HepG2 (cell line): ENCODE results near the gene MTRFR. TPM values are rescaled to one million over a fixed set of nuclear protein-coding genes. Genes with fewer than 3 reads are reported as not detected.

Source experiments
- ATRX ChIP-seq: sonication (generic); formaldehyde crosslinking; IDR thresholded peaks from 2 replicates; pipeline ENCODE4 v1.4.0; 2020; ENCODE audit warnings: missing genetic modification reagents, borderline replicate concordance
- HNF4G ChIP-seq, 2 experiments: sonication (generic) in 1 of 2; formaldehyde crosslinking in 1 of 2; IDR thresholded peaks; 2 replicates each; pipeline versions ENCODE4 v1.4.0 to v1.6.1; 2011 to 2020; ENCODE audit warnings: borderline replicate concordance in 2 of 2, low read depth in 2 of 2, mild to moderate bottlenecking in 2 of 2, low read length in 1 of 2, missing genetic modification reagents in 1 of 2, moderate library complexity in 1 of 2
- JDP2 ChIP-seq: sonication (generic); formaldehyde crosslinking; IDR thresholded peaks from 2 replicates; pipeline ENCODE4 v1.8.1; 2022; ENCODE audit warnings: missing genetic modification reagents, borderline replicate concordance
- KMT2B ChIP-seq: IDR thresholded peaks from 2 replicates; pipeline ENCODE4 v1.6.1; 2016; ENCODE audit warnings: missing genetic modification reagents, missing compliant biosample characterization
- TFAP4 ChIP-seq: sonication (generic); IDR thresholded peaks from 2 replicates; pipeline ENCODE4 v1.6.1; 2016; ENCODE audit warnings: low read depth, borderline replicate concordance
- THAP11 ChIP-seq: IDR thresholded peaks from 2 replicates; pipeline ENCODE4 v1.6.1; 2016; ENCODE audit warnings: missing biosample characterization, missing genetic modification reagents
- ZEB1 ChIP-seq: IDR thresholded peaks from 2 replicates; pipeline ENCODE4 v1.6.1; 2012; ENCODE audit warnings: mild to moderate bottlenecking, low read depth, inconsistent platforms; ENCODE audit not compliant: insufficient replicate concordance
- ZNF180 ChIP-seq: sonication (generic); formaldehyde crosslinking; IDR thresholded peaks from 2 replicates; pipeline ENCODE4 v1.4.0; 2020; ENCODE audit warnings: low read depth, missing genetic modification reagents, borderline replicate concordance
- ZNF3 ChIP-seq: IDR thresholded peaks from 2 replicates; pipeline ENCODE4 v1.7.0; 2017; ENCODE audit warnings: inconsistent platforms
- ZNF318 ChIP-seq: sonication (generic); formaldehyde crosslinking; IDR thresholded peaks from 2 replicates; pipeline ENCODE4 v1.4.0; 2020; ENCODE audit warnings: mild to moderate bottlenecking, missing genetic modification reagents
- ZNF704 ChIP-seq: sonication (generic); formaldehyde crosslinking; IDR thresholded peaks from 2 replicates; pipeline ENCODE4 v1.8.1; 2023; ENCODE audit warnings: mild to moderate bottlenecking, inconsistent platforms, moderate library complexity, missing genetic modification reagents, borderline replicate concordance
- polyA plus RNA-seq, 8 experiments: library from polyadenylated mRNA; depleted of rRNA in 3 of 8; stranded (reverse) in 7 of 8; unstranded in 1 of 8; fragments of >200 nt; fragmentation: Illumina TruSeq in 4 of 8; extraction: Trizol in 4 of 8; gene quantifications; 2 replicates each; pipeline versions ENCODE4 v1.2.1 to v1.2.3, GENCODE V29; 2011 to 2016; ENCODE audit warnings: low read depth in 4 of 8, missing spikeins in 1 of 8, mixed read lengths in 1 of 8; ENCODE audit not compliant: insufficient read depth in 1 of 8
- total RNA-seq, 5 experiments: library from RNA; depleted of rRNA; stranded (reverse); fragments of >200 nt; fragmentation: Illumina TruSeq; extraction: Trizol; gene quantifications; 2 replicates each; pipeline ENCODE4 v1.2.3, GENCODE V29; 2016; ENCODE audit warnings: low read depth in 1 of 5
- TF ChIP-seq, protein P1 (sequence below), 2 experiments: sonication (generic) in 1 of 2; formaldehyde crosslinking in 1 of 2; IDR thresholded peaks; 2 replicates each; pipeline versions ENCODE4 v1.4.0 to v1.6.1; 2016 to 2020; ENCODE audit warnings: borderline replicate concordance in 1 of 2, low read depth in 1 of 2, mild to moderate bottlenecking in 1 of 2, missing genetic modification reagents in 1 of 2

Gene MTRFR
- total and polyA plus RNA-seq, 2 of the 13 experiments (the other 11 are each of a cell fraction or from before 2014, with no cell fraction given), result 7.1 to 9.9 TPM

DNA sequence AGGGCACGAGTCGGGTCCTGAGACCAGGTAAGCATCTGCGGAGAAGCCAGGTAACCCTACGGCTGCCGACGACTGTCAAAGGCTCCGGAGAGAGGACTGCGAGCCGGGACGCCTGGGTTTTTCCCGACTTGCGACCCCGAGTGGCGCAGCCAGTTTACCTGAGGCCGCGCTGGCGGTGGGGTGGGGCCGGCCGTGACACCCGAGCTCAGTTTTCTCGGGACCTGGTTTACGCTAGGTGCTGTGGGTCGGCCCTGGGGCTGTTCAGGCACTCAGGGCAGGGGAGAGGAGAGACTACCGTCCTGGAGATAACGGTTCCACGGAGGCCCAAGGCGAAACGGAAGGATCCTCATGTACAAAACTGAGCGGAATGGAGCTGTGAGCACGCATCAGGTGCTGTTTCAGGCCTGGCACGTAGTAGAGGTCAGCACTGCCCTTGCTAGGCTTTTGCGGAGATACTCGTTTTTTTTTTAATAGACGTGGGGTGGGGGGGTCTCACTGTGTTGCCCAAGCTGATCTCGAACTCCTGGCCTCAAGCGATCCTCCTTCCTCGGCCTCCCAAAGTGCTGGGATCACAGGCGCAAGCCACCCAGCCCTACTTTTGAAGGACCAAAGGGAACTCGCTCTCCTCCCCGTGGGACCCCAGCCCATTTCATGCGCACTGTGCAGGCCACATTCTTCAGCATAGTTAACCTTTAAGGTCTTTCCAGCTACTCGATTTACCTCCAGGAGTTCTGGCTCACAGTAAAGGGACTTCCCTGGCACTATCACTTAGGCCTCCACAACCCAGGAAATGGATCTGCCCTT is 471 bp downstream of the MTRFR start (continued):
- no peak for TF ChIP-seq ZNF180
- TF ChIP-seq ZEB1, result peak; percentile 14
- no peak for TF ChIP-seq ZNF3 (CRISPR knock-in tag)
- TF ChIP-seq HNF4G (IDR thresholded peaks at IDR 0.05; ENCODE audit: borderline replicate concordance, low read depth, low read length), result no peak
- TF ChIP-seq HNF4G (CRISPR knock-in tag; IDR thresholded peaks at IDR 0.05; ENCODE audit: borderline replicate concordance, low read depth), result no peak
- no peak for TF ChIP-seq ATRX (CRISPR knock-in tag)
- TF ChIP-seq JDP2 (CRISPR knock-in tag), result no peak
- TF ChIP-seq ZNF704 (CRISPR knock-in tag), result no peak
- TF ChIP-seq, protein P1, sequence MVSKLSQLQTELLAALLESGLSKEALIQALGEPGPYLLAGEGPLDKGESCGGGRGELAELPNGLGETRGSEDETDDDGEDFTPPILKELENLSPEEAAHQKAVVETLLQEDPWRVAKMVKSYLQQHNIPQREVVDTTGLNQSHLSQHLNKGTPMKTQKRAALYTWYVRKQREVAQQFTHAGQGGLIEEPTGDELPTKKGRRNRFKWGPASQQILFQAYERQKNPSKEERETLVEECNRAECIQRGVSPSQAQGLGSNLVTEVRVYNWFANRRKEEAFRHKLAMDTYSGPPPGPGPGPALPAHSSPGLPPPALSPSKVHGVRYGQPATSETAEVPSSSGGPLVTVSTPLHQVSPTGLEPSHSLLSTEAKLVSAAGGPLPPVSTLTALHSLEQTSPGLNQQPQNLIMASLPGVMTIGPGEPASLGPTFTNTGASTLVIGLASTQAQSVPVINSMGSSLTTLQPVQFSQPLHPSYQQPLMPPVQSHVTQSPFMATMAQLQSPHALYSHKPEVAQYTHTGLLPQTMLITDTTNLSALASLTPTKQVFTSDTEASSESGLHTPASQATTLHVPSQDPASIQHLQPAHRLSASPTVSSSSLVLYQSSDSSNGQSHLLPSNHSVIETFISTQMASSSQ (IDR thresholded peaks at IDR 0.05; ENCODE audit: low read depth), result no peak
- TF ChIP-seq, protein P1 (CRISPR knock-in tag; IDR thresholded peaks at IDR 0.05; ENCODE audit: borderline replicate concordance), result no peak
- no peak for TF ChIP-seq ZNF318 (CRISPR knock-in tag)
- no peak for TF ChIP-seq TFAP4
- TF ChIP-seq THAP11 (CRISPR knock-in tag), result no peak
- TF ChIP-seq KMT2B (CRISPR knock-in tag), result no peak
